ENCODE data around the gene LRRC26.

LRRC26 gene

GRCh38 chr9:137214620-137215019, 44.8 kb upstream of the LRRC26 start:
- TF ChIP-seq CTCF (conservative IDR thresholded peaks at IDR 0.05; ENCODE audit: low read length) = no peak
- no peak for DNase-seq (ENCODE audit: low read depth)
- no peak overlapping the region for H3K4me3 ChIP-seq (ENCODE audit: low read length)

GRCh38 chr9:137213160-137214060, 43.6 kb upstream of the LRRC26 start:
- no peak for TF ChIP-seq CTCF (conservative IDR thresholded peaks at IDR 0.05; ENCODE audit: low read length)
- DNase-seq (ENCODE audit: low read depth) = no peak
- no peak overlapping the region for H3K4me3 ChIP-seq (ENCODE audit: low read length)

- no peak for TF ChIP-seq CTCF (conservative IDR thresholded peaks at IDR 0.05; ENCODE audit: low read length)
- no peak overlapping the region for H3K4me3 ChIP-seq (ENCODE audit: low read length)
- no peak for DNase-seq (ENCODE audit: low read depth)
Observed at GRCh38 chr9:137212520-137212919, 42.7 kb upstream of the LRRC26 start.

DNA sequence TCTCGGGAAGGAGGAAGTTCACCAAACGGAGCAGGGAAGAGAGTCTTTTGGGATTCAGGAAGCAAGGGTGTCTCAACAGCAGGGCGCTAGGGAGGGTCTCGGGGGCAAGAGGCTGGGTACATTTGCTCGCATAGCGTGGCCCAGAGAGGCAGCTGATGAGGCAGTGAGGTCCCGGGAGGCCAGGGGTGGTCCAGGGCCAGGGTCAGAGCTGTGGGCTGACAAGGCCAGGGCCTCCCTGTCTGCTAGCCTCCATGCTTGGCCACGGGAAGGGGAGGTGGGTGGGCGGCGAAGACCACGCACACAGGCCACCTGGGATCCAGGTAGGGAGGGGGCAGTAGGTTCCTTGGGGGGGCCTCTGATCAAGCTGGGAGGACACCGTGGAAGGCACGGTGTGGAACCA, 41.7 kb upstream of the LRRC26 start:
- no peak for TF ChIP-seq CTCF (conservative IDR thresholded peaks at IDR 0.05; ENCODE audit: low read length)
- no peak overlapping the region for H3K4me3 ChIP-seq (ENCODE audit: low read length)
- no peak for DNase-seq (ENCODE audit: low read depth)

- no peak for TF ChIP-seq CTCF (conservative IDR thresholded peaks at IDR 0.05; ENCODE audit: low read length)
- peak overlapping the region; percentile 94 for H3K4me3 ChIP-seq (ENCODE audit: low read length)
- no peak for DNase-seq (ENCODE audit: low read depth)
Observed at GRCh38 chr9:137206602-137207001, 36.8 kb upstream of the LRRC26 start.

DNA sequence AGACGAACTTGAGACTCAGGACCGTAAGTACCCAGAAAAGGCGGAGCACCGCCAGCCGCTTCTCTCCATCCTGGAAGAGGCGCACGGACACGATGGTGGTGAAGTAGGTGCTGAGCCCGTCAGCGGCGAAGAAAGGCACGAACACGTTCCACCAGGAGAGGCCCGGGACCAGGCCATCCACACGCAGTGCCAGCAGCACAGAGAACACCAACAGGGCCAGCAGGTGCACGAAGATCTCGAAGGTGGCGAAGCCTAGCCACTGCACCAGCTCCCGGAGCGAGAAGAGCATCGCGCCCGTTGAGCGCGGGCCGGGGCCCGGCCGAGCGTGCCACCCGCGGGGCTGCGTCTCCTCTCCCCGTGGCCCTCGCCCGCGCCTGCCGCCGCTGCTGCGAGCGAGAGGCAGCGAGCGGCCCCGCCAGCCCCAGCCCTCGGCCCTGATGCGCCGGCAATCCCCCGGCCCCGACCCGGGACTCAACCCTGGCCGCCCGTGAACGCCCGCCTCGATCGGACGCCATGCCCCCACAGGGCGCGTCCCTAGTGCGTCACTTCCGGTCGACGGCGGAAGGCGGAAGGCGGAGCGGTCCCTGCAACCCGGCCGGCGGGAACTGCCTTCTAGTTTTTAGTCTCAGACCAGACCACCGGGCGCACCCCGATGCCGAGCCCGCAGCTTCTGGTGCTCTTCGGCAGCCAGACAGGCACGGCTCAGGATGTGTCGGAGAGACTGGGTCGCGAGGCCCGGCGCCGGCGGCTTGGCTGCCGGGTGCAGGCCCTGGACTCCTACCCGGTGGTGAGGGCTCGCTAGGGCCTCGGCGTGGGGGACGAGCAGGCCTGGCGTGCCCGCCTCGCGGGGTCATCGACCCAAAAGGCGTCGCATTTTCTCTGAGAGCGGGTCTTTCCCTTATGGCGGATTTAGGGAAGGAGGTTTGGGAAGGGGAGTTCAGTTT, 35.5 kb upstream of the LRRC26 start, which contains the start of the genes NDOR1 and TMEM203:
Gene NDOR1, plus strand, starts transcription at position 575 of the 944 bp plus-strand sequence. Its CDS starts 78 bp downstream, at position 653.
Gene TMEM203, minus strand, starts transcription at position 523 of the 944 bp plus-strand sequence. Its CDS starts 234 bp downstream, at position 289.
- TF ChIP-seq CTCF (conservative IDR thresholded peaks at IDR 0.05; ENCODE audit: low read length) = no peak
- peak within 1 kb of the TSS; percentile 94 for H3K4me3 ChIP-seq (ENCODE audit: low read length)
- peak; percentile 69 for DNase-seq (ENCODE audit: low read depth)

Measured in AG10803 (cell line).